GM12878 (cell line): Measurements from ENCODE around the gene USH1C. TPM values are rescaled to one million over a fixed set of nuclear protein-coding genes. Genes with fewer than 3 reads are reported as not detected.

Source experiments
- ATAC-seq: fragments of 200-7000 bp; cut with Tn5 transposase; 3 replicates; pipeline ENCODE4 v1.9.1; 2020; ENCODE audit warnings: mild to moderate bottlenecking, moderate library complexity
- BruUV-seq: library from RNA; stranded (reverse); fragments of 400-500 nt; replicated peaks from 2 replicates; lab custom pipeline; 2021; lab: Mats Ljungman, UMichigan
- CTCF ChIA-PET: fragments of 300-600 bp; sonication (Branson Sonifier 250); formaldehyde crosslinking; extraction: SDS; loops from one replicate; lab custom pipeline; 2021; ENCODE audit warnings: inconsistent platforms; lab: Yijun Ruan, JAX
- POLR2A ChIA-PET: fragments of 350-600 bp; formaldehyde crosslinking; extraction: SDS; loops from one replicate; lab custom pipeline; 2021; ENCODE audit warnings: inconsistent platforms; lab: Charles Lee
- RAD21 ChIA-PET: fragments of 300-600 bp; sonication (Branson Sonifier 250); formaldehyde crosslinking; loops from one replicate; lab custom pipeline; 2023; ENCODE audit warnings: antibody characterized with exemption; ENCODE audit not compliant: unreplicated experiment; lab: Charles Lee
- SMC1A ChIA-PET: fragments of 300-600 bp; sonication (Branson Sonifier 250); formaldehyde crosslinking; loops from one replicate; lab custom pipeline; 2023; ENCODE audit not compliant: unreplicated experiment, uncharacterized antibody; lab: Charles Lee
- DNase-seq: peaks from one replicate; pipeline ENCODE4 v3.0.0-alpha.2; 2011; ENCODE audit warnings: low read depth, low spot score
- FAIRE-seq: peaks from 3 replicates; lab custom pipeline; 2011; peaks lifted over from hg19 to GRCh38; lab: Jason Lieb, UNC
- H2AFZ ChIP-seq: 2 replicates; pipeline ENCODE4 v1.6.0; 2011; ENCODE audit warnings: low read depth, low read length, control low read depth; ENCODE audit not compliant: control insufficient read depth
- H3K27ac ChIP-seq: 2 replicates; pipeline ENCODE4 v1.5.1; 2011; ENCODE audit warnings: control low read depth; ENCODE audit not compliant: control insufficient read depth, insufficient read depth
- H3K27me3 ChIP-seq, 2 experiments: replicated peaks in 1 of 2; 2 replicates each; pipeline versions ENCODE4 v1.6.0 to v1.6.1; 2011; ENCODE audit warnings: low read length in 1 of 2; ENCODE audit not compliant: control insufficient read depth in 2 of 2, insufficient read depth in 2 of 2
- H3K36me3 ChIP-seq, 2 experiments: 2 replicates each; pipeline ENCODE4 v1.5.1; 2011; ENCODE audit warnings: low read length in 1 of 2; ENCODE audit not compliant: control insufficient read depth in 2 of 2, insufficient read depth in 2 of 2
- H3K4me1 ChIP-seq: 2 replicates; pipeline ENCODE4 v1.6.1; 2011; ENCODE audit warnings: mild to moderate bottlenecking, low read length, moderate library complexity, mixed read lengths; ENCODE audit not compliant: control insufficient read depth, insufficient read depth
- H3K4me2 ChIP-seq: 2 replicates; pipeline ENCODE4 v1.6.0; 2011; ENCODE audit warnings: control low read depth; ENCODE audit not compliant: control insufficient read depth, insufficient read depth
- H3K4me3 ChIP-seq: fragments of 200-600 bp; sonication (generic); 2 replicates; pipeline ENCODE4 v1.5.1; 2016
- H3K79me2 ChIP-seq: 2 replicates; pipeline ENCODE4 v1.6.0; 2011; ENCODE audit warnings: low read length; ENCODE audit not compliant: control insufficient read depth, insufficient read depth
- H3K9ac ChIP-seq: 2 replicates; pipeline ENCODE4 v1.8.0; 2011; ENCODE audit warnings: low read length, control low read depth, mixed read lengths; ENCODE audit not compliant: control insufficient read depth, insufficient read depth
- H3K9me3 ChIP-seq: replicated peaks from 3 replicates; pipeline ENCODE4 v1.5.1; 2011; ENCODE audit warnings: mild to moderate bottlenecking, low read length; ENCODE audit not compliant: control insufficient read depth, insufficient read depth
- H4K20me1 ChIP-seq: 2 replicates; pipeline ENCODE4 v1.6.0; 2011; ENCODE audit not compliant: control insufficient read depth, insufficient read depth
- CHD2 ChIP-seq: IDR thresholded peaks from 2 replicates; pipeline ENCODE4 v1.6.1; 2011; ENCODE audit warnings: low read depth, low read length, improper control_type of control experiment, borderline replicate concordance
- CHD4 ChIP-seq: fragments of 200-600 bp; sonication (generic); IDR thresholded peaks from 2 replicates; pipeline ENCODE4 v1.6.1; 2016; ENCODE audit warnings: mild to moderate bottlenecking
- HCFC1 ChIP-seq: fragments of 150-350 bp; IDR thresholded peaks from 2 replicates; pipeline ENCODE4 v1.6.1; 2014; ENCODE audit warnings: low read length
- MYB ChIP-seq: fragments of 150-350 bp; IDR thresholded peaks from 2 replicates; pipeline ENCODE4 v1.6.1; 2014; ENCODE audit warnings: mild to moderate bottlenecking, low read depth, low read length, borderline replicate concordance
- NFYA ChIP-seq: IDR thresholded peaks from 2 replicates; pipeline ENCODE4 v1.6.1; 2011; ENCODE audit warnings: low read depth, mild to moderate bottlenecking, low read length, improper control_type of control experiment, borderline replicate concordance
- NRF1 ChIP-seq: conservative IDR thresholded peaks from 2 replicates; pipeline ENCODE4 v1.6.1; 2011; ENCODE audit warnings: mild to moderate bottlenecking, low read depth, low read length, improper control_type of control experiment
- ZBED1 ChIP-seq: IDR thresholded peaks from 2 replicates; pipeline ENCODE4 v1.6.1; 2016; ENCODE audit warnings: borderline replicate concordance
- ZNF24 ChIP-seq: fragments of 450-650 bp; IDR thresholded peaks from 2 replicates; pipeline ENCODE4 v1.6.1; 2017; ENCODE audit warnings: antibody characterized with exemption, mild to moderate bottlenecking
- WGBS: methylation state at CpG from one replicate; pipeline ENCODE4 v1.1.6; 2016; ENCODE audit warnings: low lambda C conversion rate; ENCODE audit not compliant: insufficient replicate concordance, insufficient coverage; ENCODE audit errors: missing lambda C conversion rate; 5-methylcytosine and 5-hydroxymethylcytosine counted together
- in situ Hi-C: fragments of 300-500 bp; cut with MboI; formaldehyde crosslinking; loops from 9 replicates; pipeline ENCODE4 v1.14.3; 2018; ENCODE audit warnings: mixed read lengths
- intact Hi-C: fragments of 100-400 bp; cut with micrococcal nuclease; formaldehyde crosslinking; loops from one replicate; pipeline ENCODE4 v1.14.2; 2022; ENCODE audit not compliant: unreplicated experiment
- polyA plus RNA-seq, 11 experiments: library from polyadenylated mRNA; depleted of rRNA in 4 of 11; unstranded in 6 of 11; stranded (reverse) in 5 of 11; fragments of >200 nt; fragmentation: Nextera tagmentation in 4 of 11; fragmentation: Illumina TruSeq in 1 of 11; extraction: Ambion mirVana in 4 of 11; extraction: Trizol in 1 of 11; gene quantifications; 1 replicate in 1 of 11; 2 replicates in 10 of 11; pipeline versions ENCODE4 v1.2.1 to v1.2.3, GENCODE V29; 2011 to 2016; ENCODE audit warnings: inconsistent platforms in 2 of 11, missing spikeins in 2 of 11, low read depth in 1 of 11
- total RNA-seq, 4 experiments: library from RNA; depleted of rRNA in 3 of 4; stranded (reverse); fragments of >200 nt in 3 of 4; fragmentation: Illumina TruSeq in 1 of 4; extraction: Trizol in 1 of 4; gene quantifications; 2 replicates each; pipeline versions ENCODE4 v1.2.1 to v1.2.3, GENCODE V29; 2013 to 2021

USH1C gene
- total and polyA plus RNA-seq, 10 of the 15 experiments (the other 5 are each of a cell fraction or from before 2014, with no cell fraction given): not detected

GRCh38 chr11:17510507-17511206 is 33.6 kb downstream of the USH1C start:
- RAD21 ChIA-PET: interaction anchor here (0.6 kb wide), 1 partner anchor 128 kb away, joined by 3 read pairs; no protein-coding TSS in a partner anchor

GRCh38 chr11:17508791-17509190 is 35.4 kb downstream of the USH1C start:
- H3K9ac ChIP-seq: no peak overlapping the region
- no peak overlapping the region for H2AFZ ChIP-seq
- WGBS: 3% methylated on average over 3 of the region's 3 CpGs
- DNase-seq (no peak), ATAC-seq (no peak), FAIRE-seq (no peak)
- RAD21 ChIA-PET: no interaction called here
- H3K27ac ChIP-seq: no peak overlapping the region
- H3K36me3 ChIP-seq: no peaks in the 10 kb centered on the region
- H3K79me2 ChIP-seq: no peaks in the 10 kb centered on the region
- no peaks in the 10 kb centered on the region; a peak in 2 of 4 replicates for H3K27me3 ChIP-seq
- in situ Hi-C loops (loop anchor here (5.0 to 10.0 kb wide), 2 partner anchors 124 to 281 kb away; partner anchors contain the start of gene KCNJ11), intact Hi-C loops (no loop called here)
- no peak overlapping the region for H3K4me2 ChIP-seq
- BruUV-seq: no TSS peak
- H3K4me3 ChIP-seq: no peak overlapping the region
- CTCF ChIA-PET: interaction anchor here (1.4 to 2.4 kb wide), 4 partner anchors 10 to 125 kb away, joined by 4 to 10 read pairs (median 7); no protein-coding TSS in a partner anchor
- H3K9me3 ChIP-seq: no peaks in the 10 kb centered on the region
- H4K20me1 ChIP-seq: no peaks in the 10 kb centered on the region; the same call in 1 of the 2 replicates
- POLR2A ChIA-PET: no interaction called here
- TF ChIP-seq MYB (no peak), CHD2 (no peak), ZBED1 (no peak), CHD4 (no peak), HCFC1 (no peak), ZNF24 (no peak), NRF1 (no peak)
- SMC1A ChIA-PET: interaction anchor here (0.7 kb wide), 1 partner anchor 597 kb away, joined by 3 read pairs; no protein-coding TSS in a partner anchor
- no peaks in the 10 kb centered on the region; the same call in 1 of the 2 replicates for H3K4me1 ChIP-seq

More at GRCh38 chr11:17510507-17511206, 33.6 kb downstream of the USH1C start:
- no peak overlapping the region for H3K9ac ChIP-seq
- no peak overlapping the region for H3K4me3 ChIP-seq
- no TSS peak for BruUV-seq
- POLR2A ChIA-PET: no interaction called here
- SMC1A ChIA-PET: no interaction called here
- CTCF ChIA-PET: interaction anchor here (0.6 to 2.4 kb wide), 2 partner anchors 17 to 19 kb away, joined by 3 to 6 read pairs; no protein-coding TSS in a partner anchor
- intact Hi-C loops: no loop called here
- in situ Hi-C loops: no loop called here
- H3K27me3 ChIP-seq: no peaks in the 10 kb centered on the region; a peak in 2 of 4 replicates
- H3K79me2 ChIP-seq: no peaks in the 10 kb centered on the region
- no peaks in the 10 kb centered on the region; the same call in 1 of the 2 replicates for H4K20me1 ChIP-seq
- H3K4me2 ChIP-seq: no peak overlapping the region
- ATAC-seq (no peak), DNase-seq (no peak), FAIRE-seq (no peak)
- no peak for TF ChIP-seq NFYA
- H3K9me3 ChIP-seq: no peaks in the 10 kb centered on the region
- H3K4me1 ChIP-seq: no peaks in the 10 kb centered on the region; the same call in 1 of the 2 replicates
- no peak overlapping the region for H2AFZ ChIP-seq
- H3K36me3 ChIP-seq: no peaks in the 10 kb centered on the region
- no peak overlapping the region for H3K27ac ChIP-seq
- 12% methylated on average over 4 of the region's 4 CpGs for WGBS
